Measurements from ENCODE around the gene FNDC3B.

DNA sequence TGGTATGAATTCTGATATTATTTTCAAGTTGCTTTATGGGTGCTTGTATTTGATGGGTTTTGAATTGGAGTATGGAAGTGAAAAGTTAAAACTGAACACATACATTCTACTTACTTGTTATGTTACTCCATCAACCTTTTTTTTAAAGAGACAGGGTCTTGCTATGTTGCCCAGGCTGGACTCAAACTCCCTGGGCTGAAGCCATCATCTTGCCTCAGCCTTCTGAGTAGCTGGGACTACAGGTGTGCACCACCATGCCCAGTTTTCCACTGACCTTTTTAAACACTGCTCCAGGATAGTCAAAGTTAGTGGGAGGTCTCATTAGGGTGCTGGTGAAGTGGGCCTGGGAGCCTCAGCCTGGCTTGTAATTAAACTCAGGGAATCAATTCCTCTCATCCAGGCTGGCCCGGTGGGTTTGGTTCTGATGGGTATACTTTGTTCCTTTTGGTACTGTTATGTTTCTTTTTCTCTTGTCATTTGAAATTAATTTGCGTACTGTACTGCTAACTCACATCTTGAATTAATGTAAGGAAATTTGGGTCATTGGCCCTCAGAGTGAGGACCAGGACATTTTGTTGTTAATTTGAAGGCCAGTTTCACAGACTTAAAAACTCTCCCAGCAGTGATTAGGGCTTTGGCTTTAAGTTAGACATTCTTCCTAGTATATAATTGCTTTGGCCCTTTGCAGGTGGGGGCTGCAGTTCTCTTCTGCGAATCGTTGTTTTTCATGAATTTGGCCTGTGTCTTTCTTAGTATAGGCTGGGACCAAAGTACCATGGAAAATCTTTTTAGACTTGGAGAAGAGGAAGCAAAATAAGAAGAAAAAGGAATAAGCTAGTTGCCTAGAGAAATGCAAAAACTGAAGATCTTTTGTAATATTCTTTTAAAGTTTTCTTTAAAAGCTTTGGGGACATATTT is 66.9 kb downstream of the FNDC3B start:
- TF ChIP-seq, protein P1, sequence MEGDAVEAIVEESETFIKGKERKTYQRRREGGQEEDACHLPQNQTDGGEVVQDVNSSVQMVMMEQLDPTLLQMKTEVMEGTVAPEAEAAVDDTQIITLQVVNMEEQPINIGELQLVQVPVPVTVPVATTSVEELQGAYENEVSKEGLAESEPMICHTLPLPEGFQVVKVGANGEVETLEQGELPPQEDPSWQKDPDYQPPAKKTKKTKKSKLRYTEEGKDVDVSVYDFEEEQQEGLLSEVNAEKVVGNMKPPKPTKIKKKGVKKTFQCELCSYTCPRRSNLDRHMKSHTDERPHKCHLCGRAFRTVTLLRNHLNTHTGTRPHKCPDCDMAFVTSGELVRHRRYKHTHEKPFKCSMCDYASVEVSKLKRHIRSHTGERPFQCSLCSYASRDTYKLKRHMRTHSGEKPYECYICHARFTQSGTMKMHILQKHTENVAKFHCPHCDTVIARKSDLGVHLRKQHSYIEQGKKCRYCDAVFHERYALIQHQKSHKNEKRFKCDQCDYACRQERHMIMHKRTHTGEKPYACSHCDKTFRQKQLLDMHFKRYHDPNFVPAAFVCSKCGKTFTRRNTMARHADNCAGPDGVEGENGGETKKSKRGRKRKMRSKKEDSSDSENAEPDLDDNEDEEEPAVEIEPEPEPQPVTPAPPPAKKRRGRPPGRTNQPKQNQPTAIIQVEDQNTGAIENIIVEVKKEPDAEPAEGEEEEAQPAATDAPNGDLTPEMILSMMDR (IDR thresholded peaks at IDR 0.05): no peak
- TF ChIP-seq SIN3A (IDR thresholded peaks at IDR 0.05; ENCODE audit: borderline replicate concordance, insufficient read depth, low read depth, low read length) (no peak), REST (IDR thresholded peaks at IDR 0.05; ENCODE audit: insufficient read depth in 1 of 2, low read depth in 2 of 2, low read length in 1 of 2) (no peak)
